Mammary epithelial cell (primary cell): ENCODE measurements around the gene TEKT2.

Experiments used
- CTCF ChIP-seq, 2 donors: IDR thresholded peaks in 1 of 2; conservative IDR thresholded peaks in 1 of 2; 2 replicates each; pipeline ENCODE4 v1.5.1; 2011 to 2012; ENCODE audit warnings: inconsistent platforms in 2 of 2, low read length in 2 of 2, mild to moderate bottlenecking in 2 of 2, control low read depth in 1 of 2, low read depth in 1 of 2; ENCODE audit not compliant: insufficient read depth in 1 of 2; ENCODE audit errors: extremely low read depth in 1 of 2
- EZH2 ChIP-seq: IDR thresholded peaks from 2 replicates; pipeline ENCODE4 v1.6.1; 2012; ENCODE audit warnings: low read length, inconsistent platforms, borderline replicate concordance

GRCh38 chr1:36132029-36132428, 48.1 kb downstream of the TEKT2 start:
- TF ChIP-seq CTCF (conservative IDR thresholded peaks at IDR 0.05 in 1 of 2, IDR thresholded peaks at IDR 0.05 in 1 of 2; ENCODE audit: extremely low read depth in 1 of 2, insufficient read depth in 1 of 2, low read depth in 1 of 2, low read length in 2 of 2): no peak
- TF ChIP-seq EZH2: no peak
